Activated T-cell treated with anti-CD3 and anti-CD28 coated beads for 1 hour (primary cell): Measurements from ENCODE around the gene NOSIP.
A peak's percentile ranks its signal among the peaks of the same experiment; 100 is the strongest.

ENCODE experiments used
- DNase-seq: peaks from one replicate; pipeline ENCODE4 v3.0.0-alpha.2; 2020; ENCODE audit warnings: low read depth

The NOSIP gene

DNA sequence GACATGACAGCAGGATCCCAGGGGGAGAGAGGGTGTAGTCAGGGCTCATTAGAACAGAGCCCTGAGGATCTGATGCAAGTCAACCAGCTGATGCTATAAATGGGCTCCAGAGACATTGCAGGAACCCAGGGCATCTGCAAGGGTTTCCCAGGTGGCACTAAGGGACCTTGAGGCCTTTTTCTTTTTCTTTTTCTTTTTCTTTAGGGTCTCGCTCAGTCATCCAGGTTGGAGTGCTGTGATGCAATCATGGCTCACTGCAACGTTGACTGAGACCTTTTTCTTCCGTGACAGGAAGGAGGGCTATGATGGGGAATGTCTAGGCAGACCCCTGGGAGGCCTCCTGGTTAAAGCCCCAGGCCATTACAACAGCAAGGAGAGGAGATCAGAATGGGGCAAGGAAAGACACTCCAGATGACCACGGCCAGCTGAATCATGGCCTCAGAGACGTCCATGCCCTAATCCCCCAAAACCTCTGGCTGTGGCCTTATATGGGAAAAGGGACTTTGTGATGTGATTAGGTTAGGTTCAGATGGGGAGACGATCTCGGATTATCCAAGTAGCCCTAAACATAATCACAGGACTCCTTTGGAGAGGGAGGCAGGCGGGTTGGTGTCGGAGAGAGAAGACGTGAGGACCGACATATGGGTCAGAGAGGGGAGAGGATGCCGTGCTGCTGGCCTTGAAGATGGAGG lies 72.4 kb downstream of the NOSIP start:
- no peak for DNase-seq

DNA sequence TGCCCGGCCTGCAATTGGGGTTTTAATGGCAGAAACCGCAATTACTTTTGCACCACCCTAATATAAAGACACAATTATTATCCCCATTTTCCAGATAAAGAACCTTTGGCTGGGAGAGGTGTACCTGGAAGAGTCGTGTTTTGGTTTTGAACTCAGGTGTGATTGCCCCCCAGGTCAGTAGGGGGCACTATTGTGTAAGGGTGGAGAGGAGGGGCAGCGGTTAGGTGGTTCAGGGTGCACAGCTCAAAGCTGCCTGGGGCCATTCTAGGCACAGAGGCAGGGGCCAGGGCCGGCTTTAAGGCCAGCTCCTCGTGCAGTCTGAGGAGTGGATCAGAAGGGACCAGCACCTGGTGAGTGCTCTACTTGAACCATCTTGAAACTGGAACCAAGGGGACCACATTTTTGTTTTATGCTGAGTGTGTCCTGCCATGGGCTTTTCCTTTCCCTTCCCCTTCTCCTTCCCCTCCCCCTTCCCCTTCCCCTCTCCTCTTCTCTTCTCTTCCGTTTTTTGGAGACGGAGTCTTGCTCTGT lies 73.7 kb downstream of the NOSIP start:
- peak; percentile 70 for DNase-seq
